Measurements from ENCODE around the gene IP6K2. TPM values are rescaled to one million over a fixed set of nuclear protein-coding genes. Genes with fewer than 3 reads are reported as not detected.

Gene IP6K2
- polyA plus RNA-seq, 1 experiment = 110 TPM

GRCh38 chr3:48644898-48645760, 71.9 kb downstream of the IP6K2 start:
- peaks cover 7% of the 10 kb centered on the region for H3K27me3 ChIP-seq (ENCODE audit: control insufficient read depth, insufficient read depth, low read length)
- H3K9me3 ChIP-seq (ENCODE audit: control insufficient read depth, insufficient read depth, low read length) = no peaks in the 10 kb centered on the region
- DNase-seq (ENCODE audit: low read depth, low spot score) = no peak
- POLR2A ChIA-PET = no interaction called here
- TF ChIP-seq CTCF (IDR thresholded peaks at IDR 0.05; ENCODE audit: low read depth, low read length) = no peak
- no peak overlapping the region for H3K27ac ChIP-seq (ENCODE audit: low read depth, low read length)
- CTCF ChIA-PET = interaction anchor here (0.6 to 1.7 kb wide), 2 partner anchors 9 to 27 kb away, joined by 3 to 8 read pairs; partner anchors contain the start of gene SLC26A6
- no peak overlapping the region for H3K4me3 ChIP-seq (ENCODE audit: low read depth, low read length)

- no peak for TF ChIP-seq CTCF (IDR thresholded peaks at IDR 0.05; ENCODE audit: low read depth, low read length)
- H3K4me3 ChIP-seq (ENCODE audit: low read depth, low read length) = no peak overlapping the region
- no peaks in the 10 kb centered on the region; the same call in 1 of the 2 replicates for H3K9me3 ChIP-seq (ENCODE audit: control insufficient read depth, insufficient read depth, low read length)
- H3K27ac ChIP-seq (ENCODE audit: low read depth, low read length) = no peak overlapping the region
- POLR2A ChIA-PET = no interaction called here
- peaks cover 10% of the 10 kb centered on the region for H3K27me3 ChIP-seq (ENCODE audit: control insufficient read depth, insufficient read depth, low read length)
- CTCF ChIA-PET = no interaction called here
- no peak for DNase-seq (ENCODE audit: low read depth, low spot score)
These were observed 74.4 kb downstream of the IP6K2 start for GRCh38 chr3:48642605-48643004.

- Histone ChIP-seq H3K27ac (ENCODE audit: low read depth, low read length) (no peak overlapping the region), H3K9me3 (ENCODE audit: control insufficient read depth, insufficient read depth, low read length) (no peaks in the 10 kb centered on the region; the same call in 1 of the 2 replicates), H3K27me3 (ENCODE audit: control insufficient read depth, insufficient read depth, low read length) (peaks cover 10% of the 10 kb centered on the region), H3K4me3 (ENCODE audit: low read depth, low read length) (no peak overlapping the region)
- TF ChIP-seq CTCF (IDR thresholded peaks at IDR 0.05; ENCODE audit: low read depth, low read length) = no peak
- no peak for DNase-seq (ENCODE audit: low read depth, low spot score)
- POLR2A ChIA-PET = no interaction called here
- CTCF ChIA-PET = no interaction called here
These were observed 75.6 kb downstream of the IP6K2 start for GRCh38 chr3:48641396-48641795.

GRCh38 chr3:48639944-48640606, 76.9 kb downstream of the IP6K2 start:
- no peak for TF ChIP-seq CTCF (IDR thresholded peaks at IDR 0.05; ENCODE audit: low read depth, low read length)
- peaks cover under 1% of the 10 kb centered on the region; the same call in 1 of the 2 replicates for H3K9me3 ChIP-seq (ENCODE audit: control insufficient read depth, insufficient read depth, low read length)
- POLR2A ChIA-PET = interaction anchor here (0.6 kb wide), 1 partner anchor 21 kb away, joined by 3 read pairs; no protein-coding TSS in a partner anchor
- H3K27me3 ChIP-seq (ENCODE audit: control insufficient read depth, insufficient read depth, low read length) = peaks cover 10% of the 10 kb centered on the region
- CTCF ChIA-PET = no interaction called here
- DNase-seq (ENCODE audit: low read depth, low spot score) = no peak
- no peak overlapping the region for H3K4me3 ChIP-seq (ENCODE audit: low read depth, low read length)
- H3K27ac ChIP-seq (ENCODE audit: low read depth, low read length) = no peak overlapping the region

Small RNA genes lying within 50 kb of the gene (small RNA-seq; reads per million reads assigned to genes)
- gene AC141002.1 (ENCODE audit: insufficient read length, low read depth) = not detected

Other genes with a start within 250 kb of the IP6K2 start
- gene SHISA5, start 213.0 kb downstream of the IP6K2 start, polyA plus RNA-seq (2011; rRNA removed) = 124 and 151 TPM in 2 replicates
- gene PFKFB4, start 160.4 kb downstream of the IP6K2 start, polyA plus RNA-seq (2011; rRNA removed) = 6.1 and 7.2 TPM in 2 replicates
- 1.2 and 2.2 TPM in 2 replicates for gene UCN2, start 153.4 kb downstream of the IP6K2 start, polyA plus RNA-seq (2011; rRNA removed)
- 19.8 and 25.8 TPM in 2 replicates for gene COL7A1, start 121.9 kb downstream of the IP6K2 start, polyA plus RNA-seq (2011; rRNA removed)
- gene UQCRC1, start 107.6 kb downstream of the IP6K2 start, polyA plus RNA-seq (2011; rRNA removed) = 379 and 468 TPM in 2 replicates
- not detected in 2 replicates for gene TMEM89, start 95.5 kb downstream of the IP6K2 start, polyA plus RNA-seq (2011; rRNA removed)
- gene SLC26A6, start 81.8 kb downstream of the IP6K2 start, polyA plus RNA-seq (2011; rRNA removed) = 22.2 and 23.1 TPM in 2 replicates
- gene CELSR3, start 54.3 kb downstream of the IP6K2 start, polyA plus RNA-seq (2011; rRNA removed) = 0.55 and 0.73 TPM in 2 replicates
- 25.4 and 36.3 TPM in 2 replicates for gene NCKIPSD, start 31.3 kb downstream of the IP6K2 start, polyA plus RNA-seq (2011; rRNA removed)
- 19.6 and 20.7 TPM in 2 replicates for gene PRKAR2A, start 130.7 kb upstream of the IP6K2 start, polyA plus RNA-seq (2011; rRNA removed)
- gene SLC25A20, start 181.7 kb upstream of the IP6K2 start, polyA plus RNA-seq (2011; rRNA removed) = 26.6 and 30.0 TPM in 2 replicates
- gene ARIH2, start 201.6 kb upstream of the IP6K2 start, polyA plus RNA-seq (2011; rRNA removed) = 77.2 and 77.5 TPM in 2 replicates

All from AG04450 (cell line).